Progenitor cell of endocrine pancreas (in vitro differentiated cells): ENCODE measurements around the gene HPCA. TPM values are rescaled to one million over a fixed set of nuclear protein-coding genes. Genes with fewer than 3 reads are reported as not detected.

Experiments
- DNase-seq: peaks from one replicate; pipeline ENCODE4 v3.0.0; 2021; ENCODE audit warnings: low spot score; ENCODE audit not compliant: unreplicated experiment
- H3K27ac Mint-ChIP-seq: 2 replicates; pipeline ENCODE4 v1.8.0; 2021; ENCODE audit warnings: mild to moderate bottlenecking, moderate library complexity, mixed read lengths
- H3K27me3 Mint-ChIP-seq: 2 replicates; pipeline ENCODE4 v1.8.0; 2021; ENCODE audit warnings: mixed read lengths
- H3K36me3 Mint-ChIP-seq: 2 replicates; pipeline ENCODE4 v1.8.0; 2022; ENCODE audit warnings: mixed read lengths; ENCODE audit not compliant: insufficient read depth
- H3K4me1 Mint-ChIP-seq: 2 replicates; pipeline ENCODE4 v1.8.0; 2021; ENCODE audit warnings: low read depth, mixed read lengths
- H3K4me3 Mint-ChIP-seq: 2 replicates; pipeline ENCODE4 v1.8.0; 2021; ENCODE audit warnings: low read depth, mild to moderate bottlenecking, moderate library complexity, mixed read lengths
- H3K9me3 Mint-ChIP-seq: 2 replicates; pipeline ENCODE4 v1.8.0; 2021; ENCODE audit warnings: low read depth, mixed read lengths
- total RNA-seq: library from RNA; stranded (reverse); gene quantifications from 2 replicates; pipeline ENCODE4 v1.2.1, GENCODE V29; 2021
- TF ChIP-seq, protein P1 (sequence below): fragments of 200-600 bp; sonication (generic); IDR thresholded peaks from one replicate; pipeline ENCODE4 v1.5.0; 2021; ENCODE audit warnings: antibody characterized with exemption, mild to moderate bottlenecking; ENCODE audit not compliant: unreplicated experiment

HPCA gene
- total RNA-seq, 1 donor from 2014 or later, result 0.96 TPM

DNA sequence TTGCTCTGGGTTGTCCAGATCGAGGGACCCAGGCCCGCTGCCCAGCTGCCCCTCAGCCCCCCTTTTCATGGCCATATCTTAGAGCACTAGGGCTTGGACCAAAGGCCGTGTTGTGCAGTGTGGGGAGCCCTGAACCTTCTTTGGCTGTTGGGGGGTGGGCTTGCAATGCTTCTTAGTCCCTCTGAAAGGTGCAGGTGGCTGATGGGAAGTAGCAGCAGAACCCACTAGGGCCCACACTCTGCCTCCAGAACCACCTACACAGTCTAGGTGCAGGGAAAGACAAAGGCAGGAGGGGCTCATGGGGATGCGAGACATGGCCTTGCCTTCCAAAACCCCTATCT is 2.3 kb upstream of the HPCA start:
- H3K27ac Mint-ChIP-seq, result no peak overlapping the region
- H3K4me1 Mint-ChIP-seq, result no peaks in the 10 kb centered on the region
- no peaks in the 10 kb centered on the region for H3K9me3 Mint-ChIP-seq
- no peak for DNase-seq
- TF ChIP-seq, protein P1, sequence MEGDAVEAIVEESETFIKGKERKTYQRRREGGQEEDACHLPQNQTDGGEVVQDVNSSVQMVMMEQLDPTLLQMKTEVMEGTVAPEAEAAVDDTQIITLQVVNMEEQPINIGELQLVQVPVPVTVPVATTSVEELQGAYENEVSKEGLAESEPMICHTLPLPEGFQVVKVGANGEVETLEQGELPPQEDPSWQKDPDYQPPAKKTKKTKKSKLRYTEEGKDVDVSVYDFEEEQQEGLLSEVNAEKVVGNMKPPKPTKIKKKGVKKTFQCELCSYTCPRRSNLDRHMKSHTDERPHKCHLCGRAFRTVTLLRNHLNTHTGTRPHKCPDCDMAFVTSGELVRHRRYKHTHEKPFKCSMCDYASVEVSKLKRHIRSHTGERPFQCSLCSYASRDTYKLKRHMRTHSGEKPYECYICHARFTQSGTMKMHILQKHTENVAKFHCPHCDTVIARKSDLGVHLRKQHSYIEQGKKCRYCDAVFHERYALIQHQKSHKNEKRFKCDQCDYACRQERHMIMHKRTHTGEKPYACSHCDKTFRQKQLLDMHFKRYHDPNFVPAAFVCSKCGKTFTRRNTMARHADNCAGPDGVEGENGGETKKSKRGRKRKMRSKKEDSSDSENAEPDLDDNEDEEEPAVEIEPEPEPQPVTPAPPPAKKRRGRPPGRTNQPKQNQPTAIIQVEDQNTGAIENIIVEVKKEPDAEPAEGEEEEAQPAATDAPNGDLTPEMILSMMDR, result no peak
- peaks cover 56% of the 10 kb centered on the region for H3K27me3 Mint-ChIP-seq
- H3K36me3 Mint-ChIP-seq, result no peaks in the 10 kb centered on the region
- H3K4me3 Mint-ChIP-seq, result no peak overlapping the region

DNA sequence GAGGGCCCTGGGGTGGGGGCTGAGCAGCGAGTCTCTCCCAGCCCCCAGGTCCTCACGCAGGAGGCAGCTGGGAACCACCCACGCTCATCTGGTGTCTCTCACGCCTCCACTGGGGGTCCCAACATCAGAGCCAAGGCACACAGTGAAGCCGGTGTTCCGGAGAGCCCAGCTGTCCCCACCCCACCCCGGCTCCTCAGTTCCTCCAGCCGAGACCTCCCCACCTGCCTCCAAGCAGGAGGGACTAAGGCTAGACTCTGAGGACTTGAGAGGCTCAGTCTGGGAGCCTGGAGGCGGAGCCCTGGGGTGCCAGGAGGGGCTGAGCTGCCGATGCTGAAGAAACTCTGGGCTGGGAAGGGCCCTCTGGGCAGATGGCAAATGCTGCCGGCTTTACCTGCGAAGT is 1.6 kb upstream of the HPCA start:
- DNase-seq, result no peak
- Mint-ChIP-seq H3K27me3 (peaks cover 64% of the 10 kb centered on the region), H3K4me1 (no peaks in the 10 kb centered on the region), H3K27ac (no peak overlapping the region), H3K4me3 (no peak overlapping the region), H3K36me3 (no peaks in the 10 kb centered on the region), H3K9me3 (no peaks in the 10 kb centered on the region)
- TF ChIP-seq, protein P1, result no peak

DNA sequence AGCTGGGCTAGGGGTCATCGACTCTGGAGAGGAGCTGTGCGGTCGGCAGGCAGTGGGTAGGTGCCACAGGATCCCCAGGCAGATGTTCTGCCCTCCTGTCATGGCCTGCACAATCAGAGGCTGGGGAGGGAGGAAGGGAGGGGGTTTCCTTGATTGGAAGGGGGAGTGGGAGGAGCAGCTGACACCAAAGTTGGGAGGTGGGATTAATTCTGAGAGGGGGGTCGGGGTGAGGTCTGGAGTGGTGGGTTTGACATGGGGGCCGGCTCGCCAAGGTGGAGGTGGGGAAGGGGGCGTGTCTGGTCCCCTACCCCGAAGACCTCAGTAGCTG is 651 bp upstream of the HPCA start:
- peak overlapping the region; percentile 53 for H3K4me3 Mint-ChIP-seq
- H3K4me1 Mint-ChIP-seq, result no peaks in the 10 kb centered on the region
- H3K9me3 Mint-ChIP-seq, result no peaks in the 10 kb centered on the region
- peak overlapping the region; percentile 9 for H3K27ac Mint-ChIP-seq
- H3K36me3 Mint-ChIP-seq, result no peaks in the 10 kb centered on the region
- H3K27me3 Mint-ChIP-seq, result peaks cover 71% of the 10 kb centered on the region
- TF ChIP-seq, protein P1, result no peak
- DNase-seq, result no peak

DNA sequence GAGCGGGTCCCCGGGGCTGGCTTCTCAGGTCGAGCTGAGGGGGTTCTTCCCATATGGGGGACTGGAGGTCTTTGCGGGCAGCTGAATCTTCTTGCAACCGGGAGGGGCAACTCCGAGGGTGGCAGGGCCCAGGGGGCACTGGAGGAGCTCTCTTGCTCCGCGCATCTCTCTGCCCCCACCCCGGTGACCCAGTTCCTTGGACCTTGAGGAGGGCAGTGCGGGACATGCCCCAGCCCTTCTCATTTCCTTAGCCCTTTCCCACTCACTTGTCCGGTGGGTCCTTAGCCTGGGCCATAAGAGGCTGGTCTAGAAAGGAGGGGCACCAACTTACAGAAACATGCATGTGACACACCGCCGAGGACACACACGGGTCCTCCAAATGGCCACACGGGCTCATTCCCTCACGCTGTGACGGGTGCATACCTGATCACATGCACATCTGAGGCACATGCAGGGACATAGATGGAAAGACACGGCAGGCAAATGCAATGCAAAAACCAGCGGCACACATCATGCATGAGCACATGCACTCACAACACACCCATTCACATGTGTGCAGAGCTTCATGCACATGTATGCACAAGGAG is 630 bp downstream of the HPCA start:
- DNase-seq, result no peak
- no peaks in the 10 kb centered on the region for H3K36me3 Mint-ChIP-seq
- no peak overlapping the region for H3K4me3 Mint-ChIP-seq
- H3K9me3 Mint-ChIP-seq, result no peaks in the 10 kb centered on the region
- H3K4me1 Mint-ChIP-seq, result no peaks in the 10 kb centered on the region
- H3K27me3 Mint-ChIP-seq, result peaks cover 76% of the 10 kb centered on the region
- TF ChIP-seq, protein P1, result no peak
- no peak overlapping the region for H3K27ac Mint-ChIP-seq

DNA sequence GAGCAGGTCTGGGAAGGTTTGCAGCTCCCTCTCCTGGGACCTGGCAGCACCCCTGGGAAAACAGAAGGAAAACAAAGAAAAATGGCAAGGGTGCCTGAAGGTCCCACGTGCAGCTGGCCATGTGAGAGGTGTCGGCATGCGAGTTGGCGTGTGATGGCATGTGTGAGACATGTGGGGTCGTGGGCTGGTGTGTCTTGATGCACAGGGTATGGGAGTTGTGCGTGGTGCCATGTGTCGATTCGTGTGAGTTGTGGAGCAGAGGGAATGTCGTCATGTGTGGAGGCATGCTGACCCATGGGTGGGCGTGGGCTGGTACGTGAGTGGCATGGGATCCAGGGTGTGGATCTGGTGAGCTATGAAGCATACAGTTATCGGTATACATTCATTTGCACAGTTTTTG is 1.3 kb downstream of the HPCA start:
- Mint-ChIP-seq H3K36me3 (no peaks in the 10 kb centered on the region), H3K4me3 (no peak overlapping the region), H3K27ac (no peak overlapping the region), H3K27me3 (peaks cover 82% of the 10 kb centered on the region), H3K4me1 (no peaks in the 10 kb centered on the region), H3K9me3 (no peaks in the 10 kb centered on the region)
- DNase-seq, result no peak
- TF ChIP-seq, protein P1, result no peak
